Prostate gland (tissue), 2 donors: ENCODE results near the gene ADAM8.

Experiments
- POLR2A ChIP-seq: fragments of 450-650 bp; IDR thresholded peaks from one replicate; pipeline ENCODE4 v1.6.1; 2016; ENCODE audit warnings: antibody characterized with exemption, mild to moderate bottlenecking
- TF ChIP-seq, protein P1 (sequence below), 4 experiments: fragments of 200-600 bp in 2 of 4; fragments of 450-650 bp in 2 of 4; sonication (generic) in 2 of 4; IDR thresholded peaks; 1 replicate in 3 of 4; 2 replicates in 1 of 4; pipeline ENCODE4 v1.5.1; 2016 to 2019; ENCODE audit warnings: antibody characterized with exemption in 4 of 4, mild to moderate bottlenecking in 2 of 4, moderate library complexity in 2 of 4

DNA sequence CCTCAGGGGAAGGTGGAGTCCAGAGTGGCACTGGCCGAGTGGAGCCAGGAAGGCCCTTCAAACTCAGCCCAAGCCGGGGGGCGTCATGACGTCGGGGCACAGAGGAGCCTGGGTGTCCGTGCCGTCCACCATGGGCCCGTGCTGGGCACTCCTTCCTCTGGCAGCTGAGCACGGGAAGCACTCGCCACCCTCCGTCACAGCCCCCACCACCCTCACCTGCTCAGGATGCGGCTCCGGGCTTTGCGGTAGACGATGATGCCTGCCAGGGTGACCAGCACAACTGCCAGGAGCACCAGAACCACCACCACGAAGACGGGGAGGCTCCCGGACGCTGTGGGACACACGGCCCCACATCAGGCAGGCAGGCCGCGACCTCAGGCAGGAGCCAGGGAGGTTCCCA is 8.1 kb downstream of the ADAM8 start:
- TF ChIP-seq POLR2A, result no peak
- TF ChIP-seq, protein P1, sequence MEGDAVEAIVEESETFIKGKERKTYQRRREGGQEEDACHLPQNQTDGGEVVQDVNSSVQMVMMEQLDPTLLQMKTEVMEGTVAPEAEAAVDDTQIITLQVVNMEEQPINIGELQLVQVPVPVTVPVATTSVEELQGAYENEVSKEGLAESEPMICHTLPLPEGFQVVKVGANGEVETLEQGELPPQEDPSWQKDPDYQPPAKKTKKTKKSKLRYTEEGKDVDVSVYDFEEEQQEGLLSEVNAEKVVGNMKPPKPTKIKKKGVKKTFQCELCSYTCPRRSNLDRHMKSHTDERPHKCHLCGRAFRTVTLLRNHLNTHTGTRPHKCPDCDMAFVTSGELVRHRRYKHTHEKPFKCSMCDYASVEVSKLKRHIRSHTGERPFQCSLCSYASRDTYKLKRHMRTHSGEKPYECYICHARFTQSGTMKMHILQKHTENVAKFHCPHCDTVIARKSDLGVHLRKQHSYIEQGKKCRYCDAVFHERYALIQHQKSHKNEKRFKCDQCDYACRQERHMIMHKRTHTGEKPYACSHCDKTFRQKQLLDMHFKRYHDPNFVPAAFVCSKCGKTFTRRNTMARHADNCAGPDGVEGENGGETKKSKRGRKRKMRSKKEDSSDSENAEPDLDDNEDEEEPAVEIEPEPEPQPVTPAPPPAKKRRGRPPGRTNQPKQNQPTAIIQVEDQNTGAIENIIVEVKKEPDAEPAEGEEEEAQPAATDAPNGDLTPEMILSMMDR (IDR thresholded peaks at IDR 0.05), result no peak
